ENCODE measurements around the gene TMC7. TPM values are rescaled to one million over a fixed set of nuclear protein-coding genes. Genes with fewer than 3 reads are reported as not detected.

The TMC7 gene
- total RNA-seq, 1 donor from 2014 or later = 1.6 TPM

GRCh38 chr16:19084139-19084538 is 100.4 kb downstream of the TMC7 start:
- Mint-ChIP-seq H3K27me3 (ENCODE audit: low read depth) (peaks cover 3% of the 10 kb centered on the region), H3K9me3 (peaks cover 11% of the 10 kb centered on the region), H3K27ac (no peak overlapping the region), H3K36me3 (peaks cover 27% of the 10 kb centered on the region), H3K4me3 (no peak overlapping the region), H3K4me1 (peaks cover 15% of the 10 kb centered on the region)
- no peak for TF ChIP-seq CTCF (IDR thresholded peaks at IDR 0.05; ENCODE audit: unreplicated experiment)
- DNase-seq (ENCODE audit: low spot score in 2 of 2, unreplicated experiment in 2 of 2) = no peak

- Mint-ChIP-seq H3K27me3 (ENCODE audit: low read depth) (peaks cover 3% of the 10 kb centered on the region), H3K4me3 (no peak overlapping the region), H3K36me3 (peaks cover 21% of the 10 kb centered on the region), H3K9me3 (peaks cover 10% of the 10 kb centered on the region), H3K27ac (no peak overlapping the region), H3K4me1 (peaks cover 15% of the 10 kb centered on the region)
- TF ChIP-seq CTCF (IDR thresholded peaks at IDR 0.05; ENCODE audit: unreplicated experiment) = no peak
- no peak for DNase-seq (ENCODE audit: low spot score in 2 of 2, unreplicated experiment in 2 of 2)
Observed at GRCh38 chr16:19084879-19085278, 101.1 kb downstream of the TMC7 start.

GRCh38 chr16:19085679-19086200 is 102.0 kb downstream of the TMC7 start:
- Mint-ChIP-seq H3K27me3 (ENCODE audit: low read depth) (peaks cover 3% of the 10 kb centered on the region), H3K27ac (no peak overlapping the region), H3K4me1 (peaks cover 15% of the 10 kb centered on the region), H3K36me3 (peaks cover 17% of the 10 kb centered on the region), H3K9me3 (peaks cover 7% of the 10 kb centered on the region), H3K4me3 (peak overlapping the region; percentile 69)
- no peak for TF ChIP-seq CTCF (IDR thresholded peaks at IDR 0.05; ENCODE audit: unreplicated experiment)
- DNase-seq (ENCODE audit: low spot score in 2 of 2, unreplicated experiment in 2 of 2) = no peak

GRCh38 chr16:19086322-19087199 is 102.8 kb downstream of the TMC7 start:
- peaks cover 9% of the 10 kb centered on the region for H3K36me3 Mint-ChIP-seq
- peak overlapping the region; percentile 69 for H3K4me3 Mint-ChIP-seq
- peak; percentile 69 to 92 for DNase-seq (ENCODE audit: low spot score in 2 of 2, unreplicated experiment in 2 of 2)
- peaks cover 15% of the 10 kb centered on the region for H3K4me1 Mint-ChIP-seq
- H3K27ac Mint-ChIP-seq = peak overlapping the region; percentile 85
- peaks cover 10% of the 10 kb centered on the region for H3K9me3 Mint-ChIP-seq
- H3K27me3 Mint-ChIP-seq (ENCODE audit: low read depth) = peaks cover 3% of the 10 kb centered on the region
- peak; percentile 97 for TF ChIP-seq CTCF (IDR thresholded peaks at IDR 0.05; ENCODE audit: unreplicated experiment)

GRCh38 chr16:19088341-19088916 is 104.7 kb downstream of the TMC7 start:
- Mint-ChIP-seq H3K9me3 (peaks cover 7% of the 10 kb centered on the region), H3K4me1 (peaks cover 15% of the 10 kb centered on the region), H3K36me3 (no peaks in the 10 kb centered on the region), H3K4me3 (no peak overlapping the region), H3K27me3 (ENCODE audit: low read depth) (peaks cover 3% of the 10 kb centered on the region), H3K27ac (no peak overlapping the region)
- no peak for DNase-seq (ENCODE audit: low spot score in 2 of 2, unreplicated experiment in 2 of 2)
- TF ChIP-seq CTCF (IDR thresholded peaks at IDR 0.05; ENCODE audit: unreplicated experiment) = no peak
